Activated CD4-positive, alpha-beta memory T cell treated with anti-CD3 and anti-CD28 coated beads, Interleukin-2, amount 10 ng/mL, durations not matched to agents 7 days and 5 days (primary cell): ENCODE measurements around the gene ANP32A. TPM values are rescaled to one million over a fixed set of nuclear protein-coding genes. Genes with fewer than 3 reads are reported as not detected.
A peak's percentile ranks its signal among the peaks of the same experiment; 100 is the strongest.

Experiments used
- CTCF ChIA-PET: fragments of 350-600 bp; sonication (Branson Sonifier 250); formaldehyde crosslinking; loops from one replicate; lab custom pipeline; 2021; ENCODE audit warnings: antibody characterized with exemption, inconsistent platforms; lab: Charles Lee
- POLR2A ChIA-PET: fragments of 350-600 bp; sonication (Branson Sonifier 250); formaldehyde crosslinking; loops from one replicate; lab custom pipeline; 2021; ENCODE audit warnings: antibody characterized with exemption; lab: Charles Lee
- DNase-seq: peaks from one replicate; pipeline ENCODE4 v3.0.0-alpha.2; 2020
- H3K27ac Mint-ChIP-seq: one replicate; pipeline ENCODE4 v1.8.0; 2021; ENCODE audit warnings: mild to moderate bottlenecking, mixed read lengths
- H3K27me3 Mint-ChIP-seq: one replicate; pipeline ENCODE4 v1.8.0; 2021; ENCODE audit warnings: mixed read lengths
- H3K36me3 Mint-ChIP-seq: one replicate; pipeline ENCODE4 v1.8.0; 2021; ENCODE audit warnings: low read depth, mixed read lengths
- H3K4me1 Mint-ChIP-seq: one replicate; pipeline ENCODE4 v1.8.0; 2021; ENCODE audit warnings: mixed read lengths
- H3K4me3 Mint-ChIP-seq: one replicate; pipeline ENCODE4 v1.8.0; 2021; ENCODE audit warnings: mild to moderate bottlenecking, mixed read lengths
- H3K9me3 Mint-ChIP-seq: one replicate; pipeline ENCODE4 v1.8.0; 2021; ENCODE audit warnings: mixed read lengths
- total RNA-seq, 2 experiments: library from RNA; stranded (reverse); gene quantifications; one replicate each; pipeline ENCODE4 v1.2.3, GENCODE V29; 2021

ANP32A gene
- total RNA-seq, 2 experiments from 2014 or later: 190 to 194 TPM

DNA sequence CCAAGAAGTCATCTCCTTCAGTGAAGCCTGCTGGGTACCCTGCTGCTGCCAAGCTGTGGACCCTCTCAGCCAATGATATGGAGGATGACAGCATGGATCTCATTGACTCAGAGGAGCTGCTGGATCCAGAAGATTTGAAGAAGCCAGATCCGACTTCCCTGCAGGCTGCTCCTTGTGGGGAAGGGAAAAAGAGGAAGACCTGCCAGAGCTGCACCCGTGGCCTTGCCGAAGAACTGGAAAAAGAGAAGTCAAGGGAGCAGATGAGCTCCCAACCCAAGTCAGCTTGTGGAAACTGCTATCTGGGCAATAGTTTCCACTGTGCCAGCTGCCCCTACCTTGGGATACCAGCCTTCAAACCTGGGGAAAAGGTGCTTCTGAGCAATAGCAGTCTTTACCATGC, 13.7 kb upstream of the ANP32A start:
- Mint-ChIP-seq H3K9me3 (peaks cover 14% of the 10 kb centered on the region), H3K27me3 (peaks cover 42% of the 10 kb centered on the region), H3K27ac (no peak overlapping the region), H3K36me3 (peaks cover 9% of the 10 kb centered on the region), H3K4me3 (no peak overlapping the region), H3K4me1 (peaks cover 18% of the 10 kb centered on the region)
- DNase-seq: no peak
- ChIA-PET CTCF (interaction anchor here (0.9 to 1.1 kb wide), 2 partner anchors 51 to 160 kb away, joined by 3 read pairs; no protein-coding TSS in a partner anchor), POLR2A (interaction anchor here (0.8 to 2.6 kb wide), 2 partner anchors 13 to 16 kb away, joined by 4 to 5 read pairs; partner anchors contain the start of gene ANP32A)

DNA sequence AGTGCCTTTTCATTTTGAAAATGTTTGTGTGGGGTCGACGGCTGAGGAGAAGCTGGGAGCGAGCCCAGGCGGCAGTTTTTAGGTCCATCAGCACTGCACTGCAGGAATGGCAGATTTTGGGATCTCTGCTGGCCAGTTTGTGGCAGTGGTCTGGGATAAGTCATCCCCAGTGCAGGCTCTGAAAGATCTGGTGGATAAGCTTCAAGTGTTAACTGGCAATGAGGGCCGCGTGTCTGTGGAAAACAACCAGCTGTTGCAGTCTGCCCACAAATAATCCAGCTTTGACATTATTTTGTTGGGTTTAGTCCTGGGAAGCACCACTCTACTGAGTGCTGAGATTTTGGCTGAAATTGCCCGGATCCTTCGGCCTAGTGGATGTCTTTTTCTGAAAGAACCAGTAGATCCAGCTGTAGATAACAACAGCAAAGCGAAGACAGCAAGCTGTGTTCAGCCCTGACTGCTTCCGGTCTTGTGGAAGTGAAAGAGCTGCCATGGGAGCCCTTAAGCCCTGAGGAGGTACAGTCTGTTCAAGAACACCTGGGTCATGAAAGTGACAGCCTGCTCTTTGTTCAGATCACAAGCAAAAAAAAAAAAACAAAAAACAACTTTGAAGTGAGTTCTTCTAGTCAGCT, 13.1 kb upstream of the ANP32A start:
- H3K36me3 Mint-ChIP-seq: peaks cover 9% of the 10 kb centered on the region
- H3K27me3 Mint-ChIP-seq: peaks cover 37% of the 10 kb centered on the region
- POLR2A ChIA-PET: interaction anchor here (0.8 to 2.6 kb wide), 2 partner anchors 13 to 16 kb away, joined by 4 to 5 read pairs; partner anchors contain the start of gene ANP32A
- H3K27ac Mint-ChIP-seq: no peak overlapping the region
- DNase-seq: no peak
- H3K4me1 Mint-ChIP-seq: peaks cover 18% of the 10 kb centered on the region
- H3K4me3 Mint-ChIP-seq: no peak overlapping the region
- CTCF ChIA-PET: interaction anchor here (0.6 to 1.1 kb wide), 3 partner anchors 50 to 160 kb away, joined by 3 read pairs; no protein-coding TSS in a partner anchor
- H3K9me3 Mint-ChIP-seq: peaks cover 14% of the 10 kb centered on the region

DNA sequence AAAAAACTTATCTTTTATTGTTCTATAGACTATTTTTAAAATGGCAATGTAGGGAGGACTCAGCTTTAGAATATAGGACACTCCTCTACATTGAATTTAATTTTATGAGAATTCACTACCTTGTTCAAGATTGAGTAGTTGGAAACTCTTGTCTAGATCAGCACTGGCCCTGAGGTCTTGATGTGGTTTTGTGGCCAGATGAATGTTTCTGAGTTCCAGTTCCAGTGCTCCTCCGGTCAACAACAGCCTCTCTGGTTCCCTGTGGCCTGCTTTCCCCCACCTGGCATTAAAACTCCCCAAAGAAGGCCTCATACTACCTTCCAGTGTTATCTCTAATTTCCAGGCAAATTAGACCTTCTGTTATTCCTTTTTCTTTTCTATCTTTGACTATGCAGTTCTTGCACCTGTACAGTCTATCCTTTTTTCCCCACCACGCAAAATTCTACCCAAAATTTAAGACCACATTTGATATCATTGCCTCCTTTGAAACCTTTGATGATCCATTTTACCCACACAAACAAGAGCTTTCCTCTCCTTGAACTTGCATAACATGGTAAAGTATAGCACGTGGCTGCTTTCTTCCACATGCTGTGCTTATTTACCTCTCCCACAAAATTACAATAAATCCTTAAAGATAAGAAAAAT, 9.6 kb upstream of the ANP32A start:
- POLR2A ChIA-PET: no interaction called here
- CTCF ChIA-PET: interaction anchor here (1.9 kb wide), 1 partner anchor 46 kb away, joined by 14 read pairs; no protein-coding TSS in a partner anchor
- no peaks in the 10 kb centered on the region for H3K9me3 Mint-ChIP-seq
- H3K4me1 Mint-ChIP-seq: peaks cover 18% of the 10 kb centered on the region
- no peak overlapping the region for H3K27ac Mint-ChIP-seq
- no peaks in the 10 kb centered on the region for H3K36me3 Mint-ChIP-seq
- DNase-seq: no peak
- H3K4me3 Mint-ChIP-seq: no peak overlapping the region
- H3K27me3 Mint-ChIP-seq: peaks cover 25% of the 10 kb centered on the region

DNA sequence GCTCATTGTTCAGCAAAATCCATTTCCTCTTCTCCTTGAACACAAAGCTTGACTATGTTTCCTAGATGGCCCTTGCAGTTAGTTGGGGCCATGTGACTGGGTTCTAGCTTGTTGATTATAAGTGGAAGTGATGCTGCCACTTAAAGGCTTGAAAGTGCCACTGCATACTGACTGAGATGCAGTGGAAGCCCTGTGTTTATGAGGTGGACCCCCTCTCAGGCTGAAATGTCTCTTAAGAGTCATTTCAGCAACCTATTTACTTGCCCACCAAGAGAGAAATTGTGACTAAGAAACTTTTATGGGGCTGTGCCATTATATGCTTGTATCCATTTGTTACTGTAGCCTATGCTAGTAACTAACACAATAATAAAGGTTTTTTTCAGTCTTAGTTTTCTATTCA, 8.4 kb upstream of the ANP32A start:
- no peaks in the 10 kb centered on the region for H3K9me3 Mint-ChIP-seq
- H3K27me3 Mint-ChIP-seq: peaks cover 22% of the 10 kb centered on the region
- CTCF ChIA-PET: interaction anchor here (0.6 to 1.9 kb wide), 17 partner anchors 10 to 523 kb away, joined by 3 to 25 read pairs (median 5); no protein-coding TSS in a partner anchor
- peaks cover 15% of the 10 kb centered on the region for H3K4me1 Mint-ChIP-seq
- H3K36me3 Mint-ChIP-seq: no peaks in the 10 kb centered on the region
- no peak for DNase-seq
- no peak overlapping the region for H3K4me3 Mint-ChIP-seq
- POLR2A ChIA-PET: interaction anchor here (0.8 to 1.2 kb wide), 3 partner anchors 37 to 51 kb away, joined by 3 to 4 read pairs (median 4); no protein-coding TSS in a partner anchor
- no peak overlapping the region for H3K27ac Mint-ChIP-seq

DNA sequence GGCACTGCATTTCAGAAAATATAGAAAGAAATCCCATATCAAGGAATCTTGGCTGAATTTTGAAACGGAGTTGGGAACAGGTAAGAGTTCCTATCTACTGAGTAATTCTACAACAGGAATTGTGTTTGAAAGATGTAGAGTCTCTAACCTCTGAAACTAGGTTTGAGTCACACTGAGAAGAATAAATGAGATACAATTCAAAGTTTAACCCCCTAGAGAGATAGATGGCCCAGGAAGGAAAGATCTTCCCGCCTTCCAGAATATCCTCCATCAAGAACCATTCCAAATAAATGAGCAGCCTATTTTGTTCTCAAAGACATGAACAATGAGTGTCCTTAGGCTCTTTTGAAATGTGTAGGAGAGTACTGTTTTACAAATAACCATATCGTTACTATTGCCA, 2.9 kb upstream of the ANP32A start:
- ChIA-PET POLR2A (no interaction called here), CTCF (interaction anchor here (1.0 kb wide), 1 partner anchor 25 kb away, joined by 3 read pairs; no protein-coding TSS in a partner anchor)
- Mint-ChIP-seq H3K4me3 (no peak overlapping the region), H3K9me3 (no peaks in the 10 kb centered on the region), H3K27me3 (peaks cover 9% of the 10 kb centered on the region), H3K36me3 (peaks cover 14% of the 10 kb centered on the region), H3K27ac (no peak overlapping the region), H3K4me1 (peaks cover 17% of the 10 kb centered on the region)
- no peak for DNase-seq

DNA sequence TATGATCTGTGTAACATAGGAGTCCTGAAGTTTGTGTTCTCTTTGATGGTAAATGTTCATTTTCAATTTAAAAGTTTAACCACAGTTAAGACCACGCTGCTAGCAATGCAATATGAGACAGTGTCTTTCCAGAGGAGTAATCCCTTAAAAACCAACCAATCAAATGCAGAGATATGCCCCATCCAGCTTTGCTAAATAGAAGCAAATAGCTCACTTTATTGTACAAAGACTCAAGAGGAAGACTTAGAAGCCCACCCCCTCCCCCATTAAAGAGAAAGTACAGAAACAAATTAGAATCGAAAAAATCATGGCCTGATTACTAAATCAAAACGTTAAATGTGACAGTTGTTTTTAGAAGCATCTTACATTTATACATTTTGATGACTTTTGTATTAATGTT, 2.1 kb upstream of the ANP32A start:
- Mint-ChIP-seq H3K36me3 (peaks cover 14% of the 10 kb centered on the region), H3K9me3 (no peaks in the 10 kb centered on the region), H3K4me1 (peaks cover 17% of the 10 kb centered on the region), H3K27me3 (peaks cover 6% of the 10 kb centered on the region), H3K4me3 (no peak overlapping the region), H3K27ac (no peak overlapping the region)
- no peak for DNase-seq
- CTCF ChIA-PET: no interaction called here
- POLR2A ChIA-PET: interaction anchor here (0.6 kb wide), 1 partner anchor 28 kb away, joined by 3 read pairs; no protein-coding TSS in a partner anchor

DNA sequence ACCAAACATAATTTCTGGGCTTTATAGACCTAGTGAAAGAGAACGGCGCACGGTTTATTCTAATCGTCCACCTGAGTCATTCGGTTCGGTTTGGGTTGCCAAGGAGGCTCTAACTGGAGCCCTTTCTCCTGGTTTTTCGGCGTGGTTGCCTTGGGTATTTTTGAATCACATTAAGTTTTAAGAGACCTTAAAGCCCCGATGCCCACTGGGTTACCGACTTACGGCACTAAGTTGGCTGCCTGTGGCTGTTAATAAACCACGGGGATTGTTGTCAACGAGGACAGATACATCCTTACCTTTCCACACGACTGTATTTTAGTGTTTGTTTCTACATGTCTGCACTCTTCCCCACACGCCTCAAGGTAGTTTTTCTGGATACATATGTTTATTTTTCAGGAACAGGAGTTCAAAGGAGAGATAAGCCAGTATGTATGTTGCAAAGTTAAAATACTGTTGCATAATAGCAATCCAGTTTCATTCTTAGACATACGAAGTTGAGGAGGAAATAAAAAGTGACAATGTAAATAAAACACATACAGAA, 1.2 kb upstream of the ANP32A start:
- H3K27me3 Mint-ChIP-seq: peaks cover 6% of the 10 kb centered on the region
- H3K4me3 Mint-ChIP-seq: peak overlapping the region; percentile 85
- no peak for DNase-seq
- POLR2A ChIA-PET: interaction anchor here (0.6 kb wide), 1 partner anchor 27 kb away, joined by 3 read pairs; no protein-coding TSS in a partner anchor
- H3K36me3 Mint-ChIP-seq: peaks cover 17% of the 10 kb centered on the region
- peak overlapping the region; percentile 58 for H3K27ac Mint-ChIP-seq
- peaks cover 20% of the 10 kb centered on the region for H3K4me1 Mint-ChIP-seq
- H3K9me3 Mint-ChIP-seq: no peaks in the 10 kb centered on the region
- CTCF ChIA-PET: no interaction called here

DNA sequence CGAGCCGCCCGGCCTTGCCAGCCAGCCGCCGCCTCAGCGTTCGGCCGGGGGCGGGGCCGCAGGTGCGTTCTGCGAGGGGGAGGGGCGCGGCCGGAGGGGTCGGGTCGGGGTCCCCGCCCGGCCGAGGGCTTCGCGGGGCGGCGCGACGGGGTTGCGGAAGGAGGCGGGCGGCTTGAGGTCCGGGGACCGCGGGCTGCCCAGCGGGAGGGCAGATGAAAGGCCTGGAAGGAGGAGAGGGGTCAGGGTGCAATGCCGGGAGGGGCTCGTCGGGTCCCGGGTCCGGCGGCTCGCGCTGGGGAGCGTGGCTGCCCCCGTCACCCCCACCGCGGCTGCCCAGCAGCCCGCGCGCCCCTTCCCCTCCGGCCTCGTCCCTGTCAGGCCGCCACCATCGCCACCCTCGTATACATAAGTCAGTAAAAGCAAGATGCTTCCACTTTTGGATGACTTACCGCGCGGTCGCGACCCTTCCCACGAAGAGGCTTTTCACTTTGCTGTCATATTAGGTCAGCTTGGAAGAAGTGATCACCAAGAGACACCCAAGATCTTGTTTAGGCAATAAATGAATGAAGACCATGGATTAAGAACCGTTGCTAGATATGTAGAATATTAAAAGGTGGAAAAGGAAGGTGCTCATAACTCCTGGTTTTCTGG, 620 bp upstream of the ANP32A start:
- ChIA-PET POLR2A (interaction anchor here (1.0 to 1.4 kb wide), 4 partner anchors 12 to 30 kb away, joined by 3 to 6 read pairs (median 4); no protein-coding TSS in a partner anchor), CTCF (no interaction called here)
- DNase-seq: peak; percentile 21
- no peaks in the 10 kb centered on the region for H3K9me3 Mint-ChIP-seq
- H3K4me1 Mint-ChIP-seq: peaks cover 26% of the 10 kb centered on the region
- H3K27me3 Mint-ChIP-seq: peaks cover 3% of the 10 kb centered on the region
- H3K36me3 Mint-ChIP-seq: peaks cover 17% of the 10 kb centered on the region
- H3K27ac Mint-ChIP-seq: peak overlapping the region; percentile 92
- peak overlapping the region; percentile 89 for H3K4me3 Mint-ChIP-seq

DNA sequence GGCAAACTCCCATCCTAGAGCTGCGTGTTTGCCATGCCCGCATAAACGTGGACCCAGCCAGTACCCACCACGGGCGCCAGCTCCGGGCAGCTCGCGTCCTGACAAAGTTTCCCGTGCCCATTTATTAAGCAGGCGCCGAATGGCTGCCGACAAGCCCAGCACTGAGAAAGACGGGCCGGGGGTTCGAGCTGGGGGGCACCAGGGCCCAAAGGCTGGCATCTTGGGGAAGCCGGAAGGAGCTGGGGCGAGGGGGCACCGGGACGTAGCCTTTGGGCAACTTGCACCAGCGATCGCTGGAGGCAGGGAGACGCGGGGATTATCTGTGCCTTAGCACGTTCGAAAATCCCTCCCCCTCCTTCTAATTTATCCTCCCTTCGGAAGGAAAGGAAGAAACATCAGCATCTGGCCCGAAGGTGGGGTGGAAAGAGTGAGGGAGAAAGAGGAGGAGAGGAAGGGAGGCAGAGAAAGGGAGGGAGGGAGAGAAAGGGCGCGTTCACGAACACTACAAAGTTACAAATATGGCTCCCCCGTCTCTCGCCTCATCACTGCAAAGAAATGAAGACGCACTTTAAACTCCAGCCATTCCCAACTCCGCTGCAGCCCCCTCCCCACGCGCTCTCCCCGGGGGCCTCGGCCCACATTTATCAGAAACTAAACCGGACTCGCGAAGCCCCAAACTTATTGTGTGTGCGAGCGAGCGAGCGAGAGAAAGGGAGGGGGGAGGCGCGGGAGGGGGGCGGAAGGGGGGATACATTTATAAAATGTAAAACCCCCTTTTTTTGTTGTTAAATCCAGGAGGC, 1.0 kb downstream of the ANP32A start:
- H3K27me3 Mint-ChIP-seq: peaks cover 3% of the 10 kb centered on the region
- POLR2A ChIA-PET: interaction anchor here (0.6 to 4.3 kb wide), 11 partner anchors 22 to 1756 kb away, joined by 3 to 97 read pairs (median 4); partner anchors contain the start of gene FEM1B
- peak overlapping the region; percentile 92 for H3K27ac Mint-ChIP-seq
- DNase-seq: peak; percentile 40
- CTCF ChIA-PET: interaction anchor here (1.1 kb wide), 1 partner anchor 9 kb away, joined by 4 read pairs; no protein-coding TSS in a partner anchor
- peaks cover 29% of the 10 kb centered on the region for H3K36me3 Mint-ChIP-seq
- no peaks in the 10 kb centered on the region for H3K9me3 Mint-ChIP-seq
- peaks cover 42% of the 10 kb centered on the region for H3K4me1 Mint-ChIP-seq
- H3K4me3 Mint-ChIP-seq: peak overlapping the region; percentile 89

DNA sequence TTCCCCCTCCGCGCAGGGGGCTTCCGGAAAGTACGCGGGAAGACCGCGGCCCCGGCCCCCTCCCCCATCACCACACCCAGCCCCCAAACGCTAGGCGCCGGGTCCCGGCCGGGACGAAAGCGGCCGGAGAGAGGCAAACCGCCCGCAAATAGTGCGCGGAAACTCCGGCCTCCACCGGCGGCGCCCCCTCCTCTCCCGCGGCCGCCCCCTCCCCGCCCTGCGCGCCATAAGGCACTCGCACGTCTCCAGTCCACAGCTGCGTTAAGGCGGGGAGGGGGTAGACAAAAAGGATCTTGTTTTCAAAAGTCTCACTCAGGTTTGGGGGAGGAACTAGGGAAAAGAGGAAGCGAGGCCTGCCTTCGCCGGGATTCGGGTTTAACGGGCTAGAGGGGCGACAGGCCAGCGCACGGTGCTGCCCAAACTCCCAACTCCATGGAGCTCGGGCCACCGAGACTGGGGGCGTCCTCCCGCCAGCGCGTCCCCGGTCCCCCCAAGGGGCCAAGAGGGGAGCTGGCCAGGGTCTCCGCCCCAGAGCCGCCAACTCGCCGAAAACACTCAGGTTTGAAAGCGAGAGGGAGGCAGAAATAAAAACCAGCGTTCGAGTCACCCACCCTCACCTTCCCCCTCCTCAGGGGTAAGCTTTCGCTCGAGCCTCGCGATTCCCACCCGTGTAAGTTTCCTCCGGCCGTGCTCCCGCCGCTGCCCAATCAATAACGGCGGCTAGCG, 1.8 kb downstream of the ANP32A start:
- Mint-ChIP-seq H3K4me3 (peak overlapping the region; percentile 89), H3K36me3 (peaks cover 31% of the 10 kb centered on the region), H3K27me3 (peaks cover 3% of the 10 kb centered on the region), H3K9me3 (no peaks in the 10 kb centered on the region), H3K4me1 (peaks cover 46% of the 10 kb centered on the region), H3K27ac (peak overlapping the region; percentile 92)
- ChIA-PET POLR2A (interaction anchor here (0.6 to 4.3 kb wide), 12 partner anchors 15 to 1755 kb away, joined by 3 to 97 read pairs (median 4); partner anchors contain the start of gene FEM1B), CTCF (interaction anchor here (1.1 kb wide), 1 partner anchor 10 kb away, joined by 4 read pairs; no protein-coding TSS in a partner anchor)
- DNase-seq: peak; percentile 33
